NCI-H1048 (cell line): ENCODE data around the gene USP5.
"Not testable (repeated sequence)": the region's sequence is repeated elsewhere in the genome, so short reads cannot be mapped to it uniquely, and the experiment has no call there.

Experiments
- DNase-seq: peaks from one replicate; lab custom pipeline; 2025; lab: John Stamatoyannopoulos, UW

The USP5 gene

GRCh38 chr12:6865307-6865706 lies 13.4 kb downstream of the USP5 start:
- not testable (repeated sequence) for DNase-seq

GRCh38 chr12:6866163-6866919 lies 14.4 kb downstream of the USP5 start:
- DNase-seq = no peak

GRCh38 chr12:6866920-6867412 lies 15.0 kb downstream of the USP5 start:
- no peak for DNase-seq

- no peak for DNase-seq
These were observed 15.7 kb downstream of the USP5 start, which contains the start of gene TPI1 for GRCh38 chr12:6867413-6868210. Gene TPI1, plus strand, starts transcription at chr12:6867531. Its CDS starts 36 bp downstream, at chr12:6867567.

GRCh38 chr12:6868211-6869048 lies 16.5 kb downstream of the USP5 start:
- no peak for DNase-seq

GRCh38 chr12:6869049-6870021 lies 17.4 kb downstream of the USP5 start:
- DNase-seq = peak; percentile 51

- DNase-seq = not testable (repeated sequence)
These were observed 18.4 kb downstream of the USP5 start for GRCh38 chr12:6870304-6870703.

GRCh38 chr12:6871052-6871957 lies 19.4 kb downstream of the USP5 start:
- DNase-seq = no peak

- DNase-seq = peak; percentile 47
These were observed 20.4 kb downstream of the USP5 start for GRCh38 chr12:6872073-6873048.

GRCh38 chr12:6873094-6874014 lies 21.4 kb downstream of the USP5 start, which contains the start of gene SPSB2:
Gene SPSB2, minus strand, starts transcription at chr12:6873303. Its CDS starts 402 bp downstream, at chr12:6872901.
- DNase-seq = peak; percentile 86

- DNase-seq = not testable (repeated sequence)
These were observed 22.0 kb downstream of the USP5 start for GRCh38 chr12:6874015-6874368.

- not testable (repeated sequence) for DNase-seq
These were observed 27.9 kb downstream of the USP5 start for GRCh38 chr12:6879824-6880223.

- no peak for DNase-seq
These were observed 31.3 kb downstream of the USP5 start for GRCh38 chr12:6883252-6883651.

- DNase-seq = no peak
These were observed 31.7 kb downstream of the USP5 start for GRCh38 chr12:6883683-6884082.

GRCh38 chr12:6884539-6884938 lies 32.6 kb downstream of the USP5 start:
- DNase-seq = no peak

- not testable (repeated sequence) for DNase-seq
These were observed 34.5 kb downstream of the USP5 start for GRCh38 chr12:6886206-6886999.

- DNase-seq = no peak
These were observed 35.5 kb downstream of the USP5 start for GRCh38 chr12:6887460-6887859.
